Measurements from ENCODE around the gene FAM47E.
A peak's percentile ranks its signal among the peaks of the same experiment; 100 is the strongest.

The FAM47E gene, protein sequence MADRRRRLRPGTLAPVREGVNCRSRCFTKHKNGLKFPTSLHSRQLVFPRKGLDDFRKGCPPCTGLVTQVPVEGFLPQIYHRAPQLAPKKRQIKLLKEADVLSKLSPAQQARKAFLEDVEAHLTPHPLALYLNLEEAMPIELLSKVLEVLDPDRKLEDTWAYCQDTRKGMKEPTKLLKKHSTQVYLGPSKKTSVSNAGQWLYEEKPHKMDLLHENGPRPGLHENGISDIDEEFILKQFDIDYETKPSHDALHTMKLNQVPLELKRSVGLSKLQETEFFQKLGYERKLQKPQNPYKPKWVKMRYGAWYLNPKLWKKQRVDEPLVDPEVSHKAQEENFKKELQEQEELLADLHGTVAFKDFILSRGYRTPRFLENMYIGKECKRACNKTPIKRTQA

DNA sequence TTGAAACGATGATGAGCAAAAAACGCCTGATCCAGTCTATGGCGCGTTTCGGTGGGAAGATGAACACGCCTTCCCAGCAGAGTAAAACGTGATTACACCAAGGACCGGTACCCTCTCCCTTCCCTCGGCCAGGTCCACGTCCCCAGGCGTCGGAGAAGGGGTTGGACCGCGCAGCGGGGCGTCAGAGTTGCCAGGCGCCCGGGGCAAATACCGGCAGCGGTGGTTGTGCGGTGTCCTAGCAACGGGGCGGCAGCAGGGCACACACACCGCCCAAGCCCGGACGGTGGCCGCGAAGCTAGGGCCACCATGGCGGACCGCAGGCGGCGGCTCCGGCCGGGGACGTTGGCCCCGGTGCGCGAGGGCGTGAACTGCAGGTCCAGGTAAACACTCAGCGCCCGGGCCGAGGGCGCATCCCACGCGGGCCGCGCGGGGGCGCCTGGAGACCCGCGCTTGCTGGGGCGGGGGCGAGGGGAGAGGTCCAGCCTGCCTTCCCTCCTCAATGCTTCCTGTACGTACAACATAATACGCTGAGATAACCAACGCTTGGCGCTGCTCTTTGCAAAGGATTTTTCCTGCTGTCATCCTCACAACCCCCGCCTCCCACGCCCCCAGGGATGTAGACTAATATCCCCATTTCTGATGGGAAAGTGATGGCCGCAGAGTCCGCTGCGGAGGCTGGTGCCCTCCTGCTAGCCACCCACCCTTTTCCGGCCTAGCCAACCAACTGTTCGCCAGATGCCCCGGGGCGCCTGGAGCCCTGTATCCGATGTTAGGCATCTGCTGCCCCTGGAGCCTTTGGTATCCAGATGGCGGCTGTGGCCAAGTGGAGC lies at the start of gene FAM47E:
TSS of gene FAM47E (plus strand) at position 281 of the 830 bp plus-strand sequence. CDS start at position 307, 26 bp downstream.
- FAIRE-seq (no peak), DNase-seq (ENCODE audit: insufficient read length, low spot score) (no peak)
- peak; percentile 37; the same call in 1 of the 2 replicates for TF ChIP-seq POLR2A (IDR thresholded peaks at IDR 0.05; ENCODE audit: low read depth, low read length)

- TF ChIP-seq POLR2A (IDR thresholded peaks at IDR 0.05; ENCODE audit: low read depth, low read length) = no peak
- FAIRE-seq = no peak
- no peak for DNase-seq (ENCODE audit: insufficient read length, low spot score)
These were observed 48.0 kb upstream of the FAM47E start for GRCh38 chr4:76203541-76203940.

DNA sequence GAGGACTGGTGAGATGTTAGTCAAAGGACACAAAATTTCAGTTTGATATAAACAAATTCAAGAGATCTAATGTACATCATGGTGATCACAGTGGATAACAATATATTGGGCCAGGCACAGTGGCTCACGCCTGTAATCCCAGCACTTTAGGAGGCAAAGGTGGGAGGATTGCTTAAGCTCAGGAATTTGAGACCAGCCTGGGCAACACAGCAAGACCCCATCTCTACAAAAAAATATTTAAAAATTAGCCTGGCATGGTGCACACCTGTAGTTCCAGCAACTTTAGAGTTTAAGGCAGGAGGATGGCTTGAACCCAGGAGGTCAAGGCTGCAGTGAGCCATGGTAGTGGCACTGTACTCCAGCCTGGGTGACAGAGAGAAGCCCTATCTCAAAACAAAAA lies 46.6 kb upstream of the FAM47E start:
- FAIRE-seq (no peak), DNase-seq (ENCODE audit: insufficient read length, low spot score) (no peak)
- no peak for TF ChIP-seq POLR2A (IDR thresholded peaks at IDR 0.05; ENCODE audit: low read depth, low read length)

DNA sequence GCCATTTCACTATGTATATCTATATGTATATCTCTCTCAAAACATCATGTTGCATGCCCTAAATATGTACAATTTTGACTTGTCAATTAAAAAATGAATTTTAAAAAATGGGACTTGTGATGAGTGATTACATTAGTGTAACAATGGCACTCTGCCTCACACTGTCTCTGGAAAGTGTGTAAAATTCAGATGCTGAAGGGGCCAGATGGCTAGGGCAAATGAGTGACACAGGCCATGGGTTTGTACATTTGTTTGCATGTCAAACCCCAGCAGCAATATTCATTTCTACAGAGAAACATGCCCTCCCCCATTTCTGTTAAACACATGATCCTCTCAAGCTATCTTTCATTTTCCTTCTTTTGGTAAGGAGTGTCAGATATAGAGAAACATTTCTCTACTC lies 46.0 kb upstream of the FAM47E start:
- no peak for TF ChIP-seq POLR2A (IDR thresholded peaks at IDR 0.05; ENCODE audit: low read depth, low read length)
- DNase-seq (ENCODE audit: insufficient read length, low spot score) = no peak
- no peak for FAIRE-seq

- DNase-seq (ENCODE audit: insufficient read length, low spot score) = no peak
- no peak for TF ChIP-seq POLR2A (IDR thresholded peaks at IDR 0.05; ENCODE audit: low read depth, low read length)
- no peak for FAIRE-seq
These were observed 45.1 kb upstream of the FAM47E start for GRCh38 chr4:76206222-76206942.

- DNase-seq (ENCODE audit: insufficient read length, low spot score) = no peak
- no peak for FAIRE-seq
These were observed 44.0 kb upstream of the FAM47E start for GRCh38 chr4:76207549-76207948.

DNA sequence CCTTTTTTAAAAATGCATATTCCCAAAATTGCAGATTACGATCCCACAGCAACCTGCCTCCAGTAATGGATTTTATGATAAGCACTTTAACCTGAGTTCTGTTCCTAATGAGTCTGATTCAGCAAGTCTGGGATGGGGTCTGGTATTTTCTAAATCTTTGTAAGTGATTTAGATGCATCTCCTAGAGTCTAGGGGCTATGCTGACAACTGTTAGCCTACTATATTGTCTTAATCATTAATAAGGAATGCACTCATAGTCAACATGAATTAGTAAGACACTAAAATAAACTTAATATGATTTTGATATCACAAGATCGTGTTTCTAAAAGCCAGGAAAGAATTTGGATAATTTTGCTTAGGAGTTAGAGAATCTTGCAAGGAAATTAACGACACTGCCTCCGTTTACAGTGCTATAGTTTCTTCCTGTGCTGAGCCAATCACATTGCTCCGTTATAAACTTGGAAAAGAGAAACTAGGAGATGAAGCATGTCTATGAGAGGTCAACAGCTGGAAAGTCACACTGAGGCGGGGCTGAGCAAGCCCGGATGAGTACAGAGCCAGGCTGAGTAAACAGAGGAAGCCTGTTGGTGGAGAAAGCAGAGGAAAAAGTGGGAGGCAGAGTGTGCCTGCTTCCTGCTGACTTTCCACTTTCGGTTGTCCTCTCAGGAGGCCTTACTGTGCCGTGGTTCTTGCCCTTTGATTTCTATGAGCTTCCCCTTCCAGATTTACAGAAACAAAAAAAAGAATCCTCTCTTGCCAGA lies 43.3 kb upstream of the FAM47E start:
- peak; percentile 40 for DNase-seq (ENCODE audit: insufficient read length, low spot score)
- no peak for TF ChIP-seq POLR2A (IDR thresholded peaks at IDR 0.05; ENCODE audit: low read depth, low read length)
- peak; percentile 85 for FAIRE-seq

More at GRCh38 chr4:76207549-76207948, 44.0 kb upstream of the FAM47E start:
- no peak for TF ChIP-seq POLR2A (IDR thresholded peaks at IDR 0.05; ENCODE audit: low read depth, low read length)

- no peak for TF ChIP-seq POLR2A (IDR thresholded peaks at IDR 0.05; ENCODE audit: low read depth, low read length)
- FAIRE-seq = no peak
- DNase-seq (ENCODE audit: insufficient read length, low spot score) = no peak
These were observed 41.6 kb upstream of the FAM47E start for GRCh38 chr4:76209881-76210280.

GRCh38 chr4:76210452-76210851 lies 41.1 kb upstream of the FAM47E start:
- DNase-seq (ENCODE audit: insufficient read length, low spot score) (no peak), FAIRE-seq (no peak)
- no peak for TF ChIP-seq POLR2A (IDR thresholded peaks at IDR 0.05; ENCODE audit: low read depth, low read length)

GRCh38 chr4:76211769-76212708 lies 39.5 kb upstream of the FAM47E start:
- TF ChIP-seq POLR2A (IDR thresholded peaks at IDR 0.05; ENCODE audit: low read depth, low read length) = no peak
- DNase-seq (ENCODE audit: insufficient read length, low spot score) = no peak
- no peak for FAIRE-seq

DNA sequence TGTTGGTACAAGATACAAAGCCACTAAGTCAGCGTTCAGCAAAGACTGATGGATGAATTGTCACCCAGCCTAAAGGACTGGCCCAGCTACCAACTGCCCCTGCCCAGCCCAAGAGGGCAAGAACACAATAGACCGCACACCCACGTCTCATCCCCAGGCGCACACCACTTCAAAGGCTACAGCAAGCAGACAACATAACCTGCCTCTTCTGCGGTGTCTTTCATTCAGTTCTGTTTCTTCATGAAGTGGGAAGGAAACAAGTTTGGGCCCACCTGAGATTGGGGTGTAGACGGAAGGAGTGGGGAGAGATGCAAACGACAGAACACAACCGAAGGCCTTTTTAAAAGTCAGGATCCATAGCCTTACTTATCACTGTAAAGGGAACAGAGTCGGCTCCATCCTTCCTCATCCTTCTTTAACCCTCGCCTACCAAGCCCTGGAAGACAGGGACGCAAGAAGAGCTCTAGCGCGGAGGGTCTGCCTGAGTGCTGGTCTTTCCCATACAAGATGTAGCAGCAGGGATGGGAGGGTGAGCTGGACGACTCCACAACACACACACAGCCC lies 38.6 kb upstream of the FAM47E start:
- no peak for TF ChIP-seq POLR2A (IDR thresholded peaks at IDR 0.05; ENCODE audit: low read depth, low read length)
- no peak for FAIRE-seq
- no peak for DNase-seq (ENCODE audit: insufficient read length, low spot score)
